HG03565 (cell line): ENCODE results near the gene BOLA2.
A peak's percentile ranks its signal among the peaks of the same experiment; 100 is the strongest.
"Not testable (repeated sequence)": the region's sequence is repeated elsewhere in the genome, so short reads cannot be mapped to it uniquely, and the experiment has no call there.

Experiments
- ATAC-seq: cut with Tn5 transposase; IDR thresholded peaks from one replicate; pipeline ENCODE4 v1.9.1; 2021; ENCODE audit warnings: mild to moderate bottlenecking, moderate library complexity; ENCODE audit not compliant: unreplicated experiment

Gene BOLA2

DNA sequence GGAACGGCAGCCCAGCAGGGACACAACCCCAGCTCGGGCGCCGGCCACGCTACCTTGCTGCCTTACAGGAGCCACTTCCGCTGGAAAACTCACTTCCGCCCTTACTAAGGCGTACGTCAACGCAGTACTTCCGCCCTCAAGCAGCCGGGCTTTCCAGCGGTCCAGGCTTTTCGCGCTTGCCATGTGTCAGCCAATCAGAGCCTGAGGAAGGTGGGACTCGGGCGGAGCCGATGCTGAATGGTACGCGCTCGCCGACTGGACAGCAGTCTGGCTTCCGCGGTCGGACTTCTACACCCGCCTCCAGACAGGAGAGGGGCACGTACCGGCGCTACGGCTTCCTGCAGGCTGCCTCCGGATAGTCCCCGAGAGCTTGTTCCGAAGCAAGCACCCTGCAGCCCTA lies at the start of gene BOLA2, which contains the start of gene SLX1B:
Gene BOLA2, minus strand, starts transcription at position 83 of the 400 bp plus-strand sequence. CDS start 98 bp downstream, outside the sequence.
Gene SLX1B, plus strand, starts transcription at position 265 of the 400 bp plus-strand sequence.
- peak; percentile 90 for ATAC-seq

- not testable (repeated sequence) for ATAC-seq
Observed at GRCh38 chr16:29482276-29482675, 28.1 kb upstream of the BOLA2 start.

DNA sequence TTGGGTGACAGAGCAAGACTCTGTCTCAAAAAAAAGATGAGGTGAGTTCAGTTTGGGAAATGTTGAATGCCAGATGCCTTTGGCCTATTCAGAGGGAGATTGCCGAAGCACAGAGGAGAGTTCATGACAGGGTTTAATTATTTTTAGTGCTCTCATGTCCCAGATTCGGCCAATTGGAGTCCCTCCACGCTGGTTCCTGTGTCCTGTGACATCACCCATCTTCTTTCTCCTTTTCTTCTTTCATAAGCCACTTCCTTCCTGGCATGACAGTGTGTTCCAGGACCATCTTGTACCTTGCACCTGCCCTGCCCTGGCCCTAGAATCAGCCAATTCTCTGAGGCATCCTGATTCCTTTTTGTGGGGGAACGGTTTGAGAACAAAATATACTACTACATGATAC lies 17.9 kb upstream of the BOLA2 start:
- not testable (repeated sequence) for ATAC-seq

DNA sequence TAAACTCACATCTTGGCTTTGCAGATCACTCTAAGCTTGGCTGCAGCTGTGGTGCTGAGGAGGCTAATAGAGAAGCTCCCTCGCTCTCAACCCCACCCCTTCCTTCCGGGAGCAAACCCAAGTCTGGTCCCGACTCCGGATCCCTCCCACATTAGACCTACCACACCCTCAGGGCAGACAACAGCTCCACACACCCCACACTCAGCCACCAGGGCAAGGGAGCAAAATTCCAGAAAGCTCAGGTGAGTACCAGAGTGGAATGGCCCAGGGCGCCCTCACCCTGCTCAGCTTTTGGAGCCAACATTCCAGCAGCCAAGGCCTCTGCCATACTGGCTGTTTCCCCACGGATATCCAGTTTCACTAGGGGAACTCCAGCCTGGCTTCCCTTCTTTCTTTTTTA lies 15.5 kb upstream of the BOLA2 start:
- ATAC-seq: not testable (repeated sequence)

GRCh38 chr16:29467654-29468366 lies 13.7 kb upstream of the BOLA2 start:
- not testable (repeated sequence) for ATAC-seq

DNA sequence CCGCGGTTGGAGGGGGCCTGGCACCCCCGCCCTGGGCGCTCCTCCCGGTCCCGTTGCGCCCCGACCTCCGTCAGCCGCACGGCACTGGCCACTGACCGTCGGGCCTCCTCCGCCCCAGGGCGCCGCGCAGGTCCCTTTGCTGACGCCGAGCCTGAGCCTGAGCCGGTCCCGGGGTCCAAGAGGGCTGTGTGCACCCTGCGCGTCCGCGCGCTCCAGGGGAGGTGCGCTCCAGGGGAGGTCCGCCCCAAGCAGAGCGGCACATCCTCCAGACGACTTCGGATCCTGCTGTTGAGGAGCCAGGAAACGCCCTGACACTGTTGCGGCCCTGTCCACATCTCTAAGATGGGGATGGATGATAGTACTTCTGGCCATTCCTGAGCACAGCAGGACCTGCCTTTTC lies 12.8 kb upstream of the BOLA2 start:
- ATAC-seq: not testable (repeated sequence)

GRCh38 chr16:29465985-29466824 lies 12.1 kb upstream of the BOLA2 start:
- ATAC-seq: not testable (repeated sequence)

GRCh38 chr16:29460647-29461030 lies 6.5 kb upstream of the BOLA2 start:
- ATAC-seq: not testable (repeated sequence)

- ATAC-seq: not testable (repeated sequence)
Observed at GRCh38 chr16:29459706-29460646, 5.8 kb upstream of the BOLA2 start, which contains the start of gene SULT1A4. Gene SULT1A4, plus strand, starts transcription at chr16:29459913. Its CDS starts 1,473 bp downstream, at chr16:29461386.

GRCh38 chr16:29457660-29458059 lies 3.5 kb upstream of the BOLA2 start:
- not testable (repeated sequence) for ATAC-seq

- ATAC-seq: peak; percentile 36
Observed at GRCh38 chr16:29454828-29455227, 677 bp upstream of the BOLA2 start.

DNA sequence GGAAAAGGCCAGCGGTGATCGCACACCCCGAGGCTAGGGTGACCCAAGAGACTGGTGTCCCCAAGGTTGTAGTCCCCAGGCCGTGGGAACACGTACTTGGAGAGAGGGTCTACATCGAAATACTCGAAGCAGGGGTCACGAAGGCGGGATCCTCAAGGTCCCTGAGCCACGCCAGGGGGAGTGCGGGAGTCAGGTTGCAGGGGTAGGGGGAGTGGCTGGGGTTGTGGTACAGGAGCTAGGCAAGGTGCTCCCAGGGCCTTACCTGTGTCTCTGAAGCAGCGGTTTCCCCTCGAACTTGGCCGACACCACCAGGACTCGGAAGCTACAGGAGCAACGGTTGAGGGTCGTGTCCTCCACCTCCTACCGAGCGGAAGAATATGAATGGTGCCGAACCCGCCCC lies 397 bp downstream of the BOLA2 start:
- not testable (repeated sequence) for ATAC-seq

- not testable (repeated sequence) for ATAC-seq
Observed at GRCh38 chr16:29425390-29425789, 28.8 kb downstream of the BOLA2 start.

- ATAC-seq: not testable (repeated sequence)
Observed at GRCh38 chr16:29423587-29423986, 30.6 kb downstream of the BOLA2 start.

DNA sequence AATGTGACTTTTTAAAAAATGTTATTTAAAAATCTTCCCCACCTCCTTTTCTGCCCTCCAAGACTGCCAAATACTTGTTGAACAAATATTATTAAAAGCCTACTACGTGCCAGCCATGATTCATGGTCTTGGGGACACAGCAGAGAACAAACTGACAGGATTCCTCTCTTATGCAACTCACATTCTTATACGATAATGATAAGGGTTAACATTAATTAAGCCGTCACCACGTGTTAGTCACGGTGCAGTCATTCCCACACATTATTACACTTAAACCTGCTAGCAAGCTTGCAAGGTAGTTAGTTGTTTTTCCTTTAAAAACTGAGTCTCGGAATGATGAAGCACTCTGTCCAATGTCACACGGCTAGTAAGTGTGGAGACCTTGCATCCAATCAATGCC lies 48.9 kb downstream of the BOLA2 start:
- not testable (repeated sequence) for ATAC-seq
